PC-9 (cell line): ENCODE data around the gene PPIE. TPM values are rescaled to one million over a fixed set of nuclear protein-coding genes. Genes with fewer than 3 reads are reported as not detected.

Experiments used
- BruUV-seq: library from RNA; stranded (reverse); fragments of 400-500 nt; replicated peaks from 2 replicates; lab custom pipeline; 2021; lab: Mats Ljungman, UMichigan
- CTCF ChIA-PET: fragments of 300-600 bp; sonication (Branson Sonifier 250); formaldehyde crosslinking; loops from one replicate; lab custom pipeline; 2022; ENCODE audit warnings: antibody characterized with exemption; lab: Charles Lee
- POLR2A ChIA-PET: fragments of 300-600 bp; sonication (Branson Sonifier 250); formaldehyde crosslinking; loops from one replicate; lab custom pipeline; 2022; ENCODE audit warnings: antibody characterized with exemption; ENCODE audit not compliant: unreplicated experiment; lab: Charles Lee
- DNase-seq, 2 experiments: peaks; one replicate each; pipeline versions ENCODE4 v3.0.0 to v3.0.0-alpha.2; 2015 to 2022; ENCODE audit warnings: mixed read lengths in 1 of 2
- H2AFZ ChIP-seq: fragments of 200-600 bp; sonication (generic); 2 replicates; pipeline ENCODE4 v1.8.1; 2017; ENCODE audit warnings: antibody characterized with exemption
- H3F3A ChIP-seq: fragments of 200-600 bp; sonication (generic); 2 replicates; pipeline ENCODE4 v1.8.1; 2017; ENCODE audit warnings: antibody characterized with exemption, mild to moderate bottlenecking, low read depth; ENCODE audit not compliant: insufficient read depth
- H3K27ac ChIP-seq: fragments of 200-600 bp; sonication (generic); 2 replicates; pipeline ENCODE4 v1.6.1; 2016; ENCODE audit warnings: mixed run types
- H3K27me3 ChIP-seq: fragments of 200-600 bp; sonication (generic); 2 replicates; pipeline ENCODE4 v1.6.1; 2016; ENCODE audit warnings: low read depth, mixed run types; ENCODE audit not compliant: insufficient read depth
- H3K36me3 ChIP-seq: fragments of 200-600 bp; sonication (generic); 2 replicates; pipeline ENCODE4 v1.6.1; 2016; ENCODE audit warnings: low read depth, mixed run types
- H3K4me1 ChIP-seq: fragments of 200-600 bp; sonication (generic); replicated peaks from 2 replicates; pipeline ENCODE4 v1.6.1; 2016; ENCODE audit warnings: mixed run types; ENCODE audit not compliant: insufficient read depth
- H3K4me2 ChIP-seq: fragments of 200-600 bp; sonication (generic); 2 replicates; pipeline ENCODE4 v1.6.1; 2017; ENCODE audit warnings: mixed run types
- H3K4me3 ChIP-seq: fragments of 200-600 bp; sonication (generic); 2 replicates; pipeline ENCODE4 v1.6.1; 2016; ENCODE audit warnings: mixed run types
- H3K79me2 ChIP-seq: fragments of 200-600 bp; sonication (generic); 2 replicates; pipeline ENCODE4 v1.6.1; 2017; ENCODE audit warnings: low read depth, mixed run types
- H3K9me2 ChIP-seq: fragments of 200-600 bp; sonication (generic); 2 replicates; pipeline ENCODE4 v1.8.1; 2017; ENCODE audit warnings: mild to moderate bottlenecking; ENCODE audit not compliant: insufficient read depth
- H3K9me3 ChIP-seq: fragments of 200-600 bp; sonication (generic); 2 replicates; pipeline ENCODE4 v1.8.1; 2016; ENCODE audit warnings: low read depth; ENCODE audit not compliant: insufficient read depth
- H4K20me1 ChIP-seq: fragments of 200-600 bp; sonication (generic); 2 replicates; pipeline ENCODE4 v1.8.1; 2017; ENCODE audit not compliant: insufficient read depth
- EZH2 ChIP-seq: fragments of 200-600 bp; sonication (generic); IDR thresholded peaks from 2 replicates; pipeline ENCODE4 v1.8.0; 2017; ENCODE audit warnings: antibody characterized with exemption, low read depth
- intact Hi-C: fragments of 100-400 bp; cut with micrococcal nuclease; formaldehyde crosslinking; loops from one replicate; pipeline ENCODE4 v1.10.0; 2022; ENCODE audit not compliant: unreplicated experiment
- total RNA-seq: library from RNA; stranded (reverse); gene quantifications from 2 replicates; pipeline ENCODE4 v1.2.3, GENCODE V29; 2021
- TF ChIP-seq, protein P1 (sequence below): fragments of 200-600 bp; sonication (generic); conservative IDR thresholded peaks from 2 replicates; pipeline ENCODE4 v1.6.1; 2017; ENCODE audit warnings: mixed run types, antibody characterized with exemption, mild to moderate bottlenecking, moderate library complexity

Gene PPIE
- total RNA-seq, 1 experiment from 2014 or later: 81.1 TPM

GRCh38 chr1:39690225-39690624 is 48.5 kb upstream of the PPIE start:
- H3F3A ChIP-seq: peaks cover 8% of the 10 kb centered on the region; the same call in 1 of the 2 replicates
- H2AFZ ChIP-seq: no peak overlapping the region
- no peak overlapping the region for H3K4me2 ChIP-seq
- peaks cover 15% of the 10 kb centered on the region for H3K4me1 ChIP-seq
- no peak overlapping the region for H3K27ac ChIP-seq
- POLR2A ChIA-PET: no interaction called here
- no peaks in the 10 kb centered on the region for H3K79me2 ChIP-seq
- H3K36me3 ChIP-seq: no peaks in the 10 kb centered on the region
- H3K9me2 ChIP-seq: no peaks in the 10 kb centered on the region
- no peaks in the 10 kb centered on the region for H4K20me1 ChIP-seq
- no peak overlapping the region for H3K4me3 ChIP-seq
- BruUV-seq: no TSS peak
- DNase-seq: no peak
- TF ChIP-seq, protein P1, sequence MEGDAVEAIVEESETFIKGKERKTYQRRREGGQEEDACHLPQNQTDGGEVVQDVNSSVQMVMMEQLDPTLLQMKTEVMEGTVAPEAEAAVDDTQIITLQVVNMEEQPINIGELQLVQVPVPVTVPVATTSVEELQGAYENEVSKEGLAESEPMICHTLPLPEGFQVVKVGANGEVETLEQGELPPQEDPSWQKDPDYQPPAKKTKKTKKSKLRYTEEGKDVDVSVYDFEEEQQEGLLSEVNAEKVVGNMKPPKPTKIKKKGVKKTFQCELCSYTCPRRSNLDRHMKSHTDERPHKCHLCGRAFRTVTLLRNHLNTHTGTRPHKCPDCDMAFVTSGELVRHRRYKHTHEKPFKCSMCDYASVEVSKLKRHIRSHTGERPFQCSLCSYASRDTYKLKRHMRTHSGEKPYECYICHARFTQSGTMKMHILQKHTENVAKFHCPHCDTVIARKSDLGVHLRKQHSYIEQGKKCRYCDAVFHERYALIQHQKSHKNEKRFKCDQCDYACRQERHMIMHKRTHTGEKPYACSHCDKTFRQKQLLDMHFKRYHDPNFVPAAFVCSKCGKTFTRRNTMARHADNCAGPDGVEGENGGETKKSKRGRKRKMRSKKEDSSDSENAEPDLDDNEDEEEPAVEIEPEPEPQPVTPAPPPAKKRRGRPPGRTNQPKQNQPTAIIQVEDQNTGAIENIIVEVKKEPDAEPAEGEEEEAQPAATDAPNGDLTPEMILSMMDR: no peak
- no peak for TF ChIP-seq EZH2
- H3K27me3 ChIP-seq: peaks cover 4% of the 10 kb centered on the region; the same call in 1 of the 2 replicates
- no peaks in the 10 kb centered on the region for H3K9me3 ChIP-seq
- intact Hi-C loops: no loop called here
- CTCF ChIA-PET: interaction anchor here (1.0 kb wide), 1 partner anchor 9 kb away, joined by 3 read pairs; no protein-coding TSS in a partner anchor

GRCh38 chr1:39690794-39691382 is 47.8 kb upstream of the PPIE start:
- intact Hi-C loops: no loop called here
- no peak for DNase-seq
- no peak overlapping the region for H3K27ac ChIP-seq
- H3K27me3 ChIP-seq: peaks cover 7% of the 10 kb centered on the region; the same call in 1 of the 2 replicates
- H4K20me1 ChIP-seq: no peaks in the 10 kb centered on the region
- H3K4me2 ChIP-seq: peak overlapping the region; percentile 74
- ChIA-PET CTCF (interaction anchor here (0.5 to 2.0 kb wide), 5 partner anchors 10 to 264 kb away, joined by 3 to 13 read pairs (median 3); no protein-coding TSS in a partner anchor), POLR2A (interaction anchor here (0.6 to 0.9 kb wide), 3 partner anchors 19 to 323 kb away, joined by 3 to 7 read pairs (median 5); no protein-coding TSS in a partner anchor)
- H3K9me2 ChIP-seq: no peaks in the 10 kb centered on the region
- no TSS peak for BruUV-seq
- H3K79me2 ChIP-seq: no peaks in the 10 kb centered on the region
- H3K4me1 ChIP-seq: peaks cover 15% of the 10 kb centered on the region
- H3F3A ChIP-seq: peaks cover 8% of the 10 kb centered on the region; the same call in 1 of the 2 replicates
- H3K9me3 ChIP-seq: no peaks in the 10 kb centered on the region
- no peak for TF ChIP-seq EZH2
- H3K4me3 ChIP-seq: peak overlapping the region; percentile 52; the same call in 1 of the 2 replicates
- H2AFZ ChIP-seq: peak overlapping the region; percentile 9; the same call in 1 of the 2 replicates
- no peaks in the 10 kb centered on the region for H3K36me3 ChIP-seq

- Histone ChIP-seq H3F3A (peaks cover 8% of the 10 kb centered on the region; the same call in 1 of the 2 replicates), H3K4me3 (peak within 1 kb of the TSS; percentile 52), H2AFZ (peak within 1 kb of the TSS; percentile 9; the same call in 1 of the 2 replicates), H3K79me2 (no peaks in the 10 kb centered on the region), H3K9me3 (no peaks in the 10 kb centered on the region), H3K27ac (no peak within 1 kb of the TSS), H3K36me3 (no peaks in the 10 kb centered on the region), H3K4me1 (peaks cover 15% of the 10 kb centered on the region), H3K27me3 (peaks cover 7% of the 10 kb centered on the region; the same call in 1 of the 2 replicates), H4K20me1 (no peaks in the 10 kb centered on the region), H3K9me2 (no peaks in the 10 kb centered on the region), H3K4me2 (peak within 1 kb of the TSS; percentile 74)
- DNase-seq: peak; percentile 86 to 97
- TF ChIP-seq, protein P1: no peak
- no peak for TF ChIP-seq EZH2
- CTCF ChIA-PET: interaction anchor here (0.5 to 2.0 kb wide), 6 partner anchors 10 to 593 kb away, joined by 3 to 13 read pairs (median 3); no protein-coding TSS in a partner anchor
- BruUV-seq: no TSS peak
- intact Hi-C loops: no loop called here
- POLR2A ChIA-PET: interaction anchor here (0.6 to 0.9 kb wide), 3 partner anchors 19 to 323 kb away, joined by 3 to 7 read pairs (median 5); no protein-coding TSS in a partner anchor
Measured at GRCh38 chr1:39691383-39692151, 47.1 kb upstream of the PPIE start, which contains the start of gene HPCAL4. HPCAL4 (minus strand) TSS chr1:39691433; CDS start chr1:39684603, 6,830 bp downstream.
